Activated T-cell treated with anti-CD3 and anti-CD28 coated beads, Interleukin-2, amount 50 U/mL, for 4 hours (primary cell): ENCODE results near the gene KRT72. TPM values are rescaled to one million over a fixed set of nuclear protein-coding genes. Genes with fewer than 3 reads are reported as not detected.

Experiments used
- ATAC-seq, 2 donors: fragments of 200-7000 bp; cut with Tn5 transposase; one replicate each; pipeline ENCODE4 v1.10.0; 2021
- DNase-seq: peaks from one replicate; pipeline ENCODE4 v3.0.0-alpha.2; 2020
- H3K27me3 Mint-ChIP-seq: one replicate; pipeline ENCODE4 v1.8.0; 2021; ENCODE audit warnings: low read depth, mixed read lengths
- H3K36me3 Mint-ChIP-seq: one replicate; pipeline ENCODE4 v1.8.0; 2022; ENCODE audit warnings: mixed read lengths; ENCODE audit not compliant: insufficient read depth
- H3K4me1 Mint-ChIP-seq: one replicate; pipeline ENCODE4 v1.8.0; 2021; ENCODE audit warnings: low read depth, mixed read lengths
- H3K4me3 Mint-ChIP-seq: one replicate; pipeline ENCODE4 v1.8.0; 2021; ENCODE audit warnings: mild to moderate bottlenecking, moderate library complexity, mixed read lengths
- H3K9me3 Mint-ChIP-seq: one replicate; pipeline ENCODE4 v1.8.0; 2021; ENCODE audit warnings: mixed read lengths
- total RNA-seq, 3 donors: library from RNA; stranded (reverse); gene quantifications; one replicate each; pipeline ENCODE4 v1.2.1, GENCODE V29; 2021

KRT72 gene
- total RNA-seq, 3 donors from 2014 or later, result 0.11 to 0.38 (median 0.20) TPM

DNA sequence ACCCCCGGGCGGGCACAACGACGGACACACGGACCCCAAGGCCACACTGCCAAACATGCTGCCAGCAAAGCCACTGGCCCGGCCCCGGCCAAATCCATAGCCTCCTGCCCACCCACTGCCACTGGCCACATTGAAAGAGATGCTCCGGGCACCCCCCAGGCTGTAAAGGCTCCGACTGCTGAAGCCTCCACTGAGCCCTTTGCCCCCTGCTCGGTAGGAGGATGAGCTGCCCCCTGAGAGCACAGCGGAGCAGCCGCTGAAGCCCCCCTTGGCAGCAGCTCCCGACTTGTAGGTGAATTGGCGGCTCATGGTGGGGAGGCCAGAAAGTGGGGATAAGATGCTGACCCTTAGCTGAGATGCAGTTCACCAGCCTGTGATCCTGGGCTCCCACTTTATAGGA, 17.0 kb upstream of the KRT72 start, which contains the start of gene KRT73:
Gene KRT73, minus strand, starts transcription at position 344 of the 400 bp plus-strand sequence. Its CDS starts 35 bp downstream, at position 309.
- Mint-ChIP-seq H3K4me3 (no peak within 1 kb of the TSS), H3K27me3 (no peaks in the 10 kb centered on the region), H3K9me3 (no peaks in the 10 kb centered on the region), H3K4me1 (peaks cover 67% of the 10 kb centered on the region), H3K36me3 (peaks cover 4% of the 10 kb centered on the region)
- ATAC-seq, result no peak
- DNase-seq, result no peak

DNA sequence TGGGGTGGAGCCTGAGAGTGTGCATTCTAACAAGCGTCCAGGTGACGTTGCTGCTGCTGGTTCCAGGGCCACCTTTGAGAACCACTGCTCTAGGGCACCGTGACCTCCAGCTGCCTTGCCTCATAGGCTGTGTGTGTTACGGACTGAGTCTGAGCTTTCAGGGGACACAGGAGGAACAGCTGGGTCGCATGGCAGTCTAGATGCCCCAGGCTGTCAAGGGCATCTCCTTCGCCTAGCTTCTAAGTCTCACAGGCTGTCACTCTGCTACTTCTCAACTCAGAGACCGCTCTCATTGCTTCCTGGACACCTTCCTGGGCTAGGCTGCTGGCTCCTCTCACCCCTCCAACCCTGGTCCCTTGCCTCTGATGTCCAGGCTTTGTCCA, 16.1 kb upstream of the KRT72 start:
- Mint-ChIP-seq H3K27me3 (no peaks in the 10 kb centered on the region), H3K9me3 (no peaks in the 10 kb centered on the region), H3K36me3 (peaks cover 4% of the 10 kb centered on the region), H3K4me3 (no peak overlapping the region), H3K4me1 (peaks cover 72% of the 10 kb centered on the region)
- no peak for ATAC-seq
- DNase-seq, result no peak

DNA sequence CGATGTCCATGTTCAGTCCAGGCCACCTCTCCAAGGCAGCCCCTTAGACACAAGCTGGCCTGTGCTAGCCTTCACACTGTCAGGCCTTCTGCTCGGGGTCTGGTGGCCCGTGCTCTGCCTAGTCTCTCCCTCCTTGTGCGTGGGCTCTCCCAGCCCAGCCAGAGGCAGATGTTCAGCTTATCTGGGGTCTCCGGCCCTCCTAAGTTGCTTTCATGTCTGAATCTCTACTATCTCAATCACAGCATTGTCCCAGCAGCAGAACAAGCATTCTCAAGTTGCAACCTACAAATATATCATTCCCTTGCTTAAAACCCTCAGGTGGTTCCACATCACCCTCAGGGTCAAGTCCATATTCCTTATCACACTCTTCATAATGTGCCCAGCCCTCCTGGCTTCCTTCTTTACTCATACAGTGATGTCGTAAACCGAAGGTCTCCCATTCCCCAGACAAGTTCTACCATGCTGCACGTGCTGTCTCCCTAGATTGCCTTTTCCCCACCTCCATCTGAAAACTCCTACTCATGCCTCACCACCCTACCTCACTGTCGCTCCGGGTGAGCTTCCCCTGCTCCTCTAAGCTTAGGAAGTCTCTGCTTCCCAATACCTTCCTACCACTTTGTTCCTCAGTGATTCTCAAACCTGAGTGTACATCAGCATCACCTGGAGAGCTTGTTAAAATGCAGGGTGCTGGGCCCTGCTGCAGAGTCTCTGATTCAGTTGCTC, 15.6 kb upstream of the KRT72 start:
- Mint-ChIP-seq H3K4me3 (peak overlapping the region; percentile 5), H3K27me3 (no peaks in the 10 kb centered on the region), H3K36me3 (peaks cover 4% of the 10 kb centered on the region), H3K9me3 (no peaks in the 10 kb centered on the region), H3K4me1 (peaks cover 76% of the 10 kb centered on the region)
- DNase-seq, result no peak
- no peak for ATAC-seq

DNA sequence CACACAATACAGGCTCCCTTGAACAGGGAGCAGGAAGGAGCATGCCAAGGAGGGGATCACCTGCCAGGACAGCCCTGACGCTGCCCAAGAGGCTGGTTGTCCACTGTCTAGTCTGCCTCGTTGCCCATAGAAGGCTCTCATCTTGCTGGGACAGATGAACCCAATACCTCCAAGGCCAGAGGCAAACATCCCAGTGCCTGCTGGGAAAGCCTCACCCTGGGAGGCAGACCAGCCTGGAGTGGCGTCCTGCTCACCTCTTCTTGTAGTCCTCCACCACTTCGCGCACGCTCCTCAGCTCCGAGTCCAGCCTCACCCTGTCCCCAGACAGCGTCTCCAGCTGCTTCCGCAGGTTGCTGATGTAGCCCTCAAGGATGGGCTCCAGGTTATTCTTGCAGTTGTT, 14.6 kb upstream of the KRT72 start:
- Mint-ChIP-seq H3K4me3 (peak overlapping the region; percentile 16), H3K27me3 (no peaks in the 10 kb centered on the region), H3K4me1 (peaks cover 74% of the 10 kb centered on the region), H3K36me3 (peaks cover 4% of the 10 kb centered on the region), H3K9me3 (no peaks in the 10 kb centered on the region)
- no peak for DNase-seq
- ATAC-seq, result no peak

DNA sequence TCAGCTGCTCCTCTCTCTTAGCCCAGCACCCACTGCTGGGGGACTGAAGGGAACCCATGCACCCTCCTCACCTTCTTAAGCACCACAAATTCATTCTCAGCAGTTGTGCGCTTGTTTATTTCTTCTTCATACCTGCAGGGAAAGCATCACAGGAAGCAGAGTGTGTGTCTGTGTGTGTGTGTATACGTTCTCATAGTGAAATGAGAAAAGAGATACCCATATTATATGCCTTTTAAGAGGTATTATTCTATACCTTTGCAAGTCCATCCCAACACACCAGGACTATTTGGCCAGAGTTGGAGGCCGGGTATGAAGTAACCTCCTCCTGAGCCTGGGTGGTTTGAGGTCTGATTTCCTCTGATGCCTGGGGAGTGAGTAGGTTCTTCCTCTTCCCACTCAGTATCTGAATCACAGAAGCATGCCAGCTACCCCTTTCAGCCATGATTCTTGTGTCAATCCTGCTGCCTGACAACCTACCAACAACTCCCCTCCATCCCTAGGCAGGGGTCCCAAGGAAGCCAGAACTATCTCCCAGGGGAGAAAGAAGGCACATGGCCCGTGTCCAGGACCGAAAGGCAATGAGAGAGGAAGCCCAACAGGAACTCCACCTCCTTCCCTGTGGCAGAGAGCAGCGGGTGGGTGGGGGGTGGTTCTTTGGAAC, 14.1 kb upstream of the KRT72 start:
- Mint-ChIP-seq H3K36me3 (peaks cover 4% of the 10 kb centered on the region), H3K27me3 (no peaks in the 10 kb centered on the region), H3K4me3 (no peak overlapping the region), H3K9me3 (no peaks in the 10 kb centered on the region), H3K4me1 (peaks cover 75% of the 10 kb centered on the region)
- ATAC-seq, result peak; percentile 78 to 80
- DNase-seq, result no peak

DNA sequence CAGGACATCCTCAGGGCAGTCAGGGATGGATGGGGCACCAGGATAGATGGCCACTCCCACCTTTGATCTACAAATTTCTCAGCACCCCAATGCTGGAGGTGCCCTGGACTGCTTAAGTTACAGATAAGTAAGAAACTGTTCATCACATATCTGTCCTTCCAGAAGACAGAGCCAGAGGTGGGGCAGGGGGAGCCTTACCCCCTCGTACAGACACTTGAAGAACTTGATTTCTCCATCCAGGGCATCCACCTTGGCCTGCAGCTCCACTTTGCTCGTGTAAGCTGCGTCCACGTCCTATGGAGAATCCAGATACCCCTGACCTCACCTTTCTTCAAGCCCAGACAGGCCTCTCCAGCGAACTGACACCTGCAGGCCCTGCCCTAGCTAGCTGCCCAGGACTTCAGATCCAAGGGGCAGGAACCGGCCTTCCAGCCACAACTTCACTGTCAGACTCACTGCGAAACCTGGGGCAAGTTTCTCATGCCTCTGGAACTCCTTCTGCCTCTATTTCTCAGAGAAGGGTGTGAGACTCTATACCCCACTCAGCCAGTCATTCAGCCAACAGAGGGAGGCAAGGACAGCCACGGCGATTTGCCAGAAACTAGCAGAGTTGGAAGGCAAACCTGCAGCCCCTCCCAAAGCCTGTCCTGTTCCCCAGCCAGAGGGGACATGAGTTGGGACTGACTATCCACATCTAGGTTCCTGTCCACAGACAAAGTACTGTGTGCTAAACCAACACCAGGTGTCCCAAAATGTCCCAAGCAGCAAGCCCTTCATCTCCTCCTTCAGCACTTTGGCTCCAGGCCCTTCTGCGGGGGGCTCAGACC, 13.3 kb upstream of the KRT72 start:
- H3K27me3 Mint-ChIP-seq, result no peaks in the 10 kb centered on the region
- ATAC-seq, result no peak
- H3K36me3 Mint-ChIP-seq, result peaks cover 2% of the 10 kb centered on the region
- H3K9me3 Mint-ChIP-seq, result no peaks in the 10 kb centered on the region
- H3K4me1 Mint-ChIP-seq, result peaks cover 80% of the 10 kb centered on the region
- no peak overlapping the region for H3K4me3 Mint-ChIP-seq
- DNase-seq, result no peak

DNA sequence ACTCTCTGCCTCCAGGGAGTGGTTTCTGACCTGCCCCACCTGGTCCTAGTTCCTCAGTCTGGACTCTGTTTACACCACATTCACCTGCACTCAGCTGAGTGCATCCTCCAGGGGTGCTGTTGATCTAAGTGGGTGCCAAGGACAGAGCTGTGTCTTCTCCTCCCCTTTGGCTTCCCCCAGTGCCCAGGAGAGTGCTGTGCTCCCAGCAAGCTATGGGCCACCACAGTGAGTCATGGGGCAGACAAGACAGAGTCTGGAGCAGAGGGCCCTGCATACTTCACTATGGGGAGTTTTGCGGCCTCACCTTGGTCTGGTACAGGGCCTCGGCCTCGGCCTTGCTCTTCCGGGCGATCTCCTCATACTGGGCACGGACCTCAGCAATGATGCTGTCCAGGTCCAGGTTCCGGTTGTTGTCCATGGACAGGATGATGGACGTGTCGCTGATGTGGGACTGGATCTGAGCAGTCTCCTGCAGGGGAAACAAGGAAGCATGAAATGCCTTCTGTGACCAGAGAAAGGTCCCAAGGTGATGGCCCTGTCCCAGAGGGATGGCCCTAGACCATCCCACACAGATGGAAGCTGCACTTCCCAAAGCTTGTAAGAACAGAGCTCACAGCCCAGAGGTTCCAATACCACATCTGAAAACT, 12.2 kb upstream of the KRT72 start:
- Mint-ChIP-seq H3K27me3 (no peaks in the 10 kb centered on the region), H3K4me1 (peaks cover 88% of the 10 kb centered on the region), H3K36me3 (no peaks in the 10 kb centered on the region), H3K4me3 (no peak overlapping the region), H3K9me3 (no peaks in the 10 kb centered on the region)
- no peak for ATAC-seq
- DNase-seq, result no peak

DNA sequence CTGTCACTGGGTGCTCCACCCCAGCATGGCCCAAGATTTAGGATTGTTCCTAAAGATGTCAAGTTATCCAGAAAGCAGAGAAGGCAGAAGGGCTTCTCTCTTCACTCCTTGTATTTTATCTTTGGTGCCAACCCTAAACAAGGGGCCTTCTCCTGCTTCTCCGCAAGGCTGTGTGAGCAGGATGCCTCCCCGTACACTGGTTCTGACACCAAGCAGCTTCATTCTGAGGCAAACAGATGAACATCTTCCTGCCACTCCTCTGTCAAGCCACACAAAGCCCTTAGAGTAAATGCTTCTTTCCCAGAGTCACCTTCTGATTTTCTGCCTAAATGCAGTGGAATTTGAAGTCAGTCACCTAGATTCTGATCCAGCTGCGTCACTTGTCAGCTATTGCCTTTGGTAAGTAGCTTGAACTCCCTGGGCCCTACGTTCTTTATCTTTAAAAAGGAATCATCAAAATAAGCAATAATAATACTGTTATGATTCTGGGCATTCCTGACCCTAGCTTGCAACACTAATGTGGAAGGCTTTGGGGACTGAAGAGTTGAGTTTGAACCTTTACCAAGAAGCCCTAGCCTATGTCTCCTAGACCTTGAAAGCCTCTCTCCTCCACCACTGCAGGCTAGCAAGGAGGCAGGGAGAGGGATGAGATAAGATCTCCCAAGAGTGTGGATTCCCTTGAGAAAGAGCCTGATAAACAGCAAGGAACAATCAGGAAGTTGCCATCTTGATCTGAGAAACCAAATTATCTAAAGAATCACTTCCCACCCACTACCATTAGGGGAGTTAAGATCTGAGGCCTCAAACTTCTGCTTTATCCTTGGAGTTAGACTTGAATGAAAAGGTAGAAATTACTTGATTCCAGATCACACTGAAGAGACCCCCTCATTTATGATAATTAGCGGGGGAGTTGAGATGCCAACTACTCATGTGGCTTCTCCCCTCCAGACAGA, 11.4 kb upstream of the KRT72 start:
- H3K4me1 Mint-ChIP-seq, result peaks cover 93% of the 10 kb centered on the region
- DNase-seq, result no peak

DNA sequence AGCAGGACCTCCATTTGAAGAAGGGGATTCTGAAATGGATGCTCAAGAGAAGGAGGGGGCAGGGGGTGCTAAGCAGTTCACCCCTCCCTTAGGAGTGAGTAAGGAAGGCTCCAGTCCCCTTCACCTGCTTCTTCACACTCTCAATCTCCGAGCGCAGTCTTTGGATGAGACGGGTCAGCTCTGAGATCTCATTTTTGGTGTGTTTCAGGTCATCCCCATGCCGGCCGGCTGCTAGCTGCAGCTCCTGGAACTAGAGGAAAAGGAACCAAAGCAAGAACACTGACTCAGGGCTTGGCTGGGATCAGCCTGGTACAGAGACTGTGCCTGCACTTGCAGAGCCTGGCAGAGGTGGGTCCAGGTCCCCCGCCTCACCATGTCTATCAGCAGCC, 9.8 kb upstream of the KRT72 start:
- no peaks in the 10 kb centered on the region for H3K36me3 Mint-ChIP-seq
- no peaks in the 10 kb centered on the region for H3K9me3 Mint-ChIP-seq
- peaks cover 90% of the 10 kb centered on the region for H3K4me1 Mint-ChIP-seq
- H3K27me3 Mint-ChIP-seq, result no peaks in the 10 kb centered on the region
- ATAC-seq (no peak), DNase-seq (no peak)
- H3K4me3 Mint-ChIP-seq, result no peak overlapping the region

More for the DNA sequence above, 11.4 kb upstream of the KRT72 start:
- no peaks in the 10 kb centered on the region for H3K9me3 Mint-ChIP-seq
- H3K4me3 Mint-ChIP-seq, result peak overlapping the region; percentile 8
- no peaks in the 10 kb centered on the region for H3K27me3 Mint-ChIP-seq
- ATAC-seq, result no peak
- no peaks in the 10 kb centered on the region for H3K36me3 Mint-ChIP-seq

DNA sequence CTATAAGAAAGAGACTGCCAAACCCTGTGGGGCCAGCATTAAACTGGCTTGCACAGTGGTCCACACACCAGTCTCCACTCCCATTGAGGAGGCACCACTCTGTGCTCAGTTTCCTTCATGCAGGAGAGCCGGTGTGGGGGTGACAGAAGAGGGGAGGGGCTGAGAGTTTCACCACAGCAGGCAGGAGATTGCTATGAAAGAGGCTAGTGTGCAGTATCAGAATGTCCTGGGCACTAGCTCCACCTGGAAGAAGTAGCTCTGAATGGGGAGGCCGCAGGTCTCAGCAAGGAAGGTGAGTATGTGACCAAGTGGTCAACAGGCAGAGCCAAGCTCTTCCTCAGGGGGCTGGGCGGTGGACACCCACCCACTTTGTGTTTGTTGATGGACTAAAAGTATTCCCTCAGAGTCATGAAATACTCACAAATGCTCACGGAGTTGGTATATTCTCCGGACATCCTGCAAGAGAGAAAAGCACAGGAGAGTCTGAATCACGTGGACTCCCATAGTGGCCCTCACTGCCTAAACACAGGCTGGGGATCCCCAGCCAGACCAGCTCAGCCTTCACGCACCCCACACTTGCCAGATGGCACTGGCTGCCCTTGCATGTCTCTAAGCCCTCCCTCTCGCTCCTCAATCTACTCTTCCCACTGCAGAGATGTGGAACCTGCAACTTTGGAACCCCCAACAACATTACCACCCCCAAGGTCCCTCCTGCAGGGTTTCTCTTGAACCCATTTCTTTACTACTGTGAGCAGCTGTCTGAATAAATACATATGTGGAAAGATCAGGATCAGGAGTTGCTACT, 7.8 kb upstream of the KRT72 start:
- DNase-seq, result no peak
- Mint-ChIP-seq H3K4me3 (no peak overlapping the region), H3K4me1 (peaks cover 89% of the 10 kb centered on the region), H3K9me3 (no peaks in the 10 kb centered on the region), H3K36me3 (no peaks in the 10 kb centered on the region), H3K27me3 (no peaks in the 10 kb centered on the region)
- ATAC-seq, result no peak

DNA sequence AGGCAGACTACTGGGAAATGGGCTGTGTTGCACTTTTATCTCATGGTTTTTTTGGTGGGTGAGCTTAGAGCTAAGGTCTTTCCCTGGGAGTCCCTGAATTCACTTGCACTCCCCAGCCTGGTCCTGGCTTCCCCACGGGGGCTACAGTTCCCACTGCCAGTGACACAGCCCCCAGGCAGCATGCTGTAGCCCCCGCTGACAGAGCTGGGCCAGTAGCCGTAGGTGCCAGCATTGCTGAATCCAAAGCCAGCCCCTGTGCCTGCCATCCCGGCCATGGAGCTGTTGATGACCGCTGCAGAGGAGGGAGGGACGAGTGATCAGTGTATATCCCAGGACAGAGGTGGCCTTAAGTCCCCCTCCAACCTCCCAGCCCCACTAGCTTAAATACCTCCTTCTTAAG, 6.9 kb upstream of the KRT72 start:
- H3K4me3 Mint-ChIP-seq, result no peak overlapping the region
- peaks cover 89% of the 10 kb centered on the region for H3K4me1 Mint-ChIP-seq
- no peak for DNase-seq
- H3K9me3 Mint-ChIP-seq, result no peaks in the 10 kb centered on the region
- no peaks in the 10 kb centered on the region for H3K36me3 Mint-ChIP-seq
- ATAC-seq, result no peak
- H3K27me3 Mint-ChIP-seq, result no peaks in the 10 kb centered on the region

DNA sequence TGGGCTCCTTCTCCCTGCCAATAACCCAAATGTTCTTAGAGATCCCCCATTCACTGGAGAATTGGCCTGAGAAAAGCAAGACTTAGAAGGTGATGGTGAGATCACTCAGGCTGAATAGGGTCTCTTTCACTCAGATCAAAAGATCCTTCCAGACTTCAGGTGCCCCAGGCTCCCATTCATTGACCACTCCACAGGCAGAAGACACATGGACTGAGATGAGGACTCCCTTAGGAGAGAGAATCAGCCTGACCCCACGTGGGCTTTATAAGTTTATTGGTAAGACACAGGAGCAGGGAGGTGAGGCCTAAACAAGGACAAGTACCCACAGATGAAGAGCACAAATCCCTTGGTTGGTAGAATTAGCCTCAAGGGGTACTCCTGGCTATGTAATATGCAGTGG, 6.1 kb upstream of the KRT72 start:
- H3K4me3 Mint-ChIP-seq, result no peak overlapping the region
- H3K27me3 Mint-ChIP-seq, result no peaks in the 10 kb centered on the region
- no peaks in the 10 kb centered on the region for H3K9me3 Mint-ChIP-seq
- peaks cover 89% of the 10 kb centered on the region for H3K4me1 Mint-ChIP-seq
- no peak for DNase-seq
- H3K36me3 Mint-ChIP-seq, result no peaks in the 10 kb centered on the region
- no peak for ATAC-seq
